Right renal cortex interstitium (tissue), 3 donors: ENCODE measurements around the gene NLGN2. TPM values are rescaled to one million over a fixed set of nuclear protein-coding genes. Genes with fewer than 3 reads are reported as not detected.

ENCODE experiments used
- DNase-seq, 3 donors: peaks; one replicate each; pipeline ENCODE4 v3.0.0-alpha.2; 2013; ENCODE audit warnings: low read depth in 3 of 3, low spot score in 2 of 3
- polyA plus RNA-seq, 3 donors: library from polyadenylated mRNA; unstranded; fragments of 120-200 nt; gene quantifications; one replicate each; pipeline ENCODE4 v1.2.1, GENCODE V29; 2013; ENCODE audit not compliant: insufficient read length in 3 of 3

The NLGN2 gene
- polyA plus RNA-seq, 3 donors, result 16.8 to 18.6 (median 18.2) TPM

GRCh38 chr17:7462474-7463371 is 55.1 kb downstream of the NLGN2 start:
- no peak for DNase-seq

DNA sequence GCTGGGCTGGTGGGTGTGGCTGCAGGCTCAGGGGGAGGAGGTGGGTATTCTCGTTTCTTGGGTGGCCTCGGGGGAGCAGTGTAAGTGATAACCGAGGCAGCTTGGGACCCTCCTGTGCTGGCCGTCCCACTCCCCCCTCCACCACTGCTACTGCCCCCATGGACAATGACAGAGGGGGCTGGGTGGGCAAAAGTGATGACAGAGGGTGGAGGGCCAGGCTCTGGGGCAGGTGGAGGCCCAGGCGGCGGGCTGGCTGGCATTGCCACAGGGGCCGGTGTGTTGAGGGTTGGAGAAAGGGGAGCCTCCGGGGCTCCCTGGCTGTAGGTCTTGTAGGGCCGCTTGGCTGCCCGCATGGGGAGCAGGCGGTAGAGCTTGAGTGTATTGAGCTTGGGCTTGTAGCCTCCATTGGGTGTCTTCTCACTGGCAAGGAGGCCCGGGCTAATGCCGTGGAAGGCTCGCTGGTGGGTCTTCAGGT is 55.8 kb downstream of the NLGN2 start:
- DNase-seq, result no peak

GRCh38 chr17:7464081-7464480 is 56.4 kb downstream of the NLGN2 start:
- DNase-seq, result no peak

DNA sequence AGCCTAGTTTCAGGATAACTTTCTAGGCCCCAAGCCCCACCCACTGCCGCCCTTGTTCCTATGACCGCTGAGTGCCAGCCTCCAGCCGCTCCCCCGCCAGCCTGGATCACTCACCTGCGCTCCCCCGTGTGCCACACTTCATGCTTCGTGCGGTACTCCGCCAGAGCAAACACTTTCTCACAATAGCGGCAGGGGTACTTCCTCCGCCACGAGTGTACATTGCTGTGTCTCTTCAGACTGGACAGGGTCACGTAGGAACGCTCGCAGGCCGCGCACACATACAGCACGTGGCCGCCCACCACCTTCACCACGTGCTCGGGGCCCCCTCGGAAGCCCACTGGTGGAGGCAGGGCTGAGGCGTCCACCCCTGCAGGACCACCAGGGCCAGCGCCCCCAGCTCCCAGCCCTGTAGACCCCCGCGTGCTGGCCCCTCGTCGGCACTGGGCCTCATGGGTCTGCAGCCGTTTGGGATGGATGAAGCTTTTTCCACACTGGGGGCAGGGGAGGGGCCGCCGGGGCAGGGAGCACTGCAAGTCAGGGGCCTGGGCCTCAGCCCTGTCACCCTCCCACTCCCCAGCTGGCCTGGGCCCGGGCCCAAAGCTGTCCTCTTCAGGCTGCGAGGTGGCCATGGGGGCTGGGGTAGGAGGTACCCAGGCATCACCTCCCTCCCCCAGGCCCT is 58.1 kb downstream of the NLGN2 start:
- no peak for DNase-seq

DNA sequence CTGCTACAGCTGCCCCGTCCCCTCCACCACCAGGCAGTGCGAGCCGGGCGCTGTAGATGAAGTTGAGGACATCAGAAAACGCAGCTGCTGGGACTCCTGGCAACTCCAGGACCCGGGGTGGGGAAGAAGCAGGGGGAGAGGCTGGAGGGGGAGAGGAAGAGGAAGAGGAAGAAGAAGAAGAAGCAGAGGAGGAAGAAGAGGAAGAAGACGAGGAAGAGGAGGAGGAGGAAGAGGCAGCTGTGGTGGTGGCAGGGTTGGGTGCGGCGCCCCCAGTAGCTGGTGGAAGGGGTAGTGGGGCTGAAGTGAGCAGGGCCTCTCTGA is 58.6 kb downstream of the NLGN2 start:
- no peak for DNase-seq

DNA sequence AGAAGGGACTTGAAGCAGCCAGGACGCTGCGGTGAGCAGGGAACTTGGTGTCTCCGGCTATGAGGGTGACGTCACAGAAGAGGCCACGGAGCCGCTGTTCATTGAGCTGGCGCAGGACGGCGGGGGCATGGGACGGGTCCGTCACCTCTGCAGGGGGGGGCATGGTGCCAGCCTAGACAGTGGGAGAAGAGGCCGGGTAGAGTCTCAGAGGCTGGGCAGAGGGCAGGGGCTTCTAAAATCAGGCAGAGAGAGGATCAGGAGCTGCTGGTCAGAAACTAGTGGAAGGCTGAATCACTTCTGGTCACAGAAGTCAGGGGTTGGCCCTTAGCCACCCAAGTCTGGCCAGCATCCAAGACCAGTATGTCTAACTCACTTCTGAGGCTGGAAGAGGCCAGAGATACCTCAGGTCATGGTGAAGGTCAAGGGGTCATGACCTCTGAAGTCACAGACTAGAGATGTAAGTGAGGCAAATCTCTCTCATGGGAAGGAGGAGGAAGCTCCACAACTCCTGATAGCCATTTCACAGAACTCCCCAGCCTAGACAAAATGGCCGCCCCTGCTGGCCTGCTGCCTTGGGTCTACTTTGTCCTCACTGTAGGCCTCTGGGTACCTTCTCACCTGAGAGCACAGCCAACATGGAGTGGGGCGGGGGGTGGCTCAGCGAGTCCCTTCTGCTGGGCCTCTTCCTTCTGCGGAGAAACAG is 59.1 kb downstream of the NLGN2 start:
- no peak for DNase-seq

DNA sequence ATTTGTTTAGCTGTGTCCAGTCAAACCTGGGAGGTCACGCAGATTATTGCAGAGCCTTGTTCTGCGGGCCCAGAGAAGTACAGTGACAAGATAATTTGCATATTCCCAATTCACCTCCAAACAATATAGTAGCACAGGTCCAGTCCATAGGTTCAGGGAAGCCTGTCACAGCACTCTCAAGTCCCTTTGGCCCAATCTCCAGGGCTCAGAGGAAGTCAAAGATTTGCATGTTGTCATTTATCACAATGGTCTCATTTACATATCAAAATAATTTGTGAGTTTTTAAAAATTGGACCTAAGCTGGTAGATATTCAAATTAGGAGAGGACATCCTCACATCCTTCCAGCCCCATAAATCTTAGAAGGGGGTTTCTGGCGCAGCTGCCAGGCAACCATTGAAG is 59.9 kb downstream of the NLGN2 start:
- DNase-seq, result no peak

DNA sequence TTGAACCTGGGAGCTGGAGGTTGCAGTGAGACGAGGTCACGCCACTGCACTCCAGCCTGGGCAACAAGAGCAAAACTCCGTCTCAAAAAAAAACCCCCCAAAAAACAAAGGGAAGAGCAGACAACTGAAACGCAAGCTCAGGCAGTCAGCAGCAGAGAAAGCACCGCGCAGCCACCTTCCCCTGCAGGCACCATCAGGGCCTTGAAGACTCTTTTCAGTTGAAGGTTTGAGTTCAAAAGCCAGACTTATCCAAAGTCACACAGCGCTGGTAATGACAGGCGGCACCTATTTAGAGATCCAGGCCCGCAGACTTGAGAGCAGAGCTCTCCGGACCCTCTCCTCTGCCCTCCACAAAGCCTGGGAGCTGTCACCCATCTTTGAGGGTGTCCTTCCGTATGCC is 60.6 kb downstream of the NLGN2 start:
- DNase-seq, result no peak

- no peak for DNase-seq
These were observed 61.3 kb downstream of the NLGN2 start for GRCh38 chr17:7468804-7469389.

Other genes starting within 250 kb of the NLGN2 start
- 1 to 10 TPM; 5.3 to 6.7 (median 5.7) TPM for gene ASGR1, start 228.5 kb upstream of the NLGN2 start, polyA plus RNA-seq
- gene DLG4, start 188.0 kb upstream of the NLGN2 start, polyA plus RNA-seq, result 10 to 100 TPM; 22.5 to 25.2 (median 22.8) TPM
- gene ACADVL, start 187.9 kb upstream of the NLGN2 start, polyA plus RNA-seq, result 100 to 1,000 TPM; 371 to 476 (median 439) TPM
- 10 to 100 TPM; 44.4 to 52.4 (median 44.8) TPM for gene DVL2, start 173.3 kb upstream of the NLGN2 start, polyA plus RNA-seq
- 10 to 100 TPM; 51.1 to 60.7 (median 53.7) TPM for gene PHF23, start 168.4 kb upstream of the NLGN2 start, polyA plus RNA-seq
- gene GABARAP, start 165.4 kb upstream of the NLGN2 start, polyA plus RNA-seq, result 100 to 1,000 TPM; 466 to 495 (median 468) TPM
- gene CTDNEP1, start 156.1 kb upstream of the NLGN2 start, polyA plus RNA-seq, result 100 to 1,000 TPM; 142 to 144 (median 142) TPM
- gene ELP5, start 155.6 kb upstream of the NLGN2 start, polyA plus RNA-seq, result 10 to 100 TPM; 48.1 to 53.1 (median 51.8) TPM
- gene CLDN7, start 145.4 kb upstream of the NLGN2 start, polyA plus RNA-seq, result 10 to 100 TPM; 37.3 to 47.0 (median 46.1) TPM
- 1 to 10 TPM; 1.6 to 2.2 (median 2.0) TPM for gene SLC2A4, start 126.1 kb upstream of the NLGN2 start, polyA plus RNA-seq
- 1 to 10 TPM; 1.8 to 3.1 (median 2.8) TPM for gene YBX2, start 113.2 kb upstream of the NLGN2 start, polyA plus RNA-seq
- 100 to 1,000 TPM; 280 to 329 (median 326) TPM for gene EIF5A, start 100.2 kb upstream of the NLGN2 start, polyA plus RNA-seq
- gene GPS2, start 92.5 kb upstream of the NLGN2 start, polyA plus RNA-seq, result 10 to 100 TPM; 85.8 to 96.1 (median 87.8) TPM
- 10 to 100 TPM; 23.4 to 27.7 (median 24.7) TPM for gene NEURL4, start 78.5 kb upstream of the NLGN2 start, polyA plus RNA-seq
- gene ACAP1, start 71.3 kb upstream of the NLGN2 start, polyA plus RNA-seq, result 1 to 10 TPM; 4.6 to 6.0 (median 5.7) TPM
- gene KCTD11, start 55.7 kb upstream of the NLGN2 start, polyA plus RNA-seq, result 10 to 100 TPM; 11.7 to 12.7 (median 11.7) TPM
- gene TMEM95, start 52.7 kb upstream of the NLGN2 start, polyA plus RNA-seq, result not detected
- 1 to 10 TPM; 4.4 to 5.2 (median 4.8) TPM for gene TNK1, start 26.8 kb upstream of the NLGN2 start, polyA plus RNA-seq
- 10 to 100 TPM; 24.3 to 30.9 (median 28.6) TPM for gene PLSCR3, start 13.3 kb upstream of the NLGN2 start, polyA plus RNA-seq
- 10 to 100 TPM; 82.4 to 93.2 (median 86.5) TPM for gene TMEM256, start 3.7 kb upstream of the NLGN2 start, polyA plus RNA-seq
- gene SPEM1, start 12.5 kb downstream of the NLGN2 start, polyA plus RNA-seq, result not detected
- not detected for gene SPEM2, start 17.8 kb downstream of the NLGN2 start, polyA plus RNA-seq
- not detected for gene SPEM3, start 21.0 kb downstream of the NLGN2 start, polyA plus RNA-seq
- 1 to 10 TPM; 3.6 to 4.4 (median 4.2) TPM for gene TMEM102, start 27.6 kb downstream of the NLGN2 start, polyA plus RNA-seq
- 1 to 10 TPM; 5.5 to 6.8 (median 6.6) TPM for gene FGF11, start 31.7 kb downstream of the NLGN2 start, polyA plus RNA-seq
- gene CHRNB1, start 37.2 kb downstream of the NLGN2 start, polyA plus RNA-seq, result 10 to 100 TPM; 10.1 to 11.0 (median 10.9) TPM
- gene ZBTB4, start 71.8 kb downstream of the NLGN2 start, polyA plus RNA-seq, result 10 to 100 TPM; 35.9 to 38.0 (median 37.6) TPM
- gene SLC35G6, start 73.6 kb downstream of the NLGN2 start, polyA plus RNA-seq, result under 1 TPM in 1 of 3 donors, not detected in 2; 0.10 TPM
- 100 to 1,000 TPM; 108 to 118 (median 118) TPM for gene POLR2A, start 76.5 kb downstream of the NLGN2 start, polyA plus RNA-seq
- 10 to 100 TPM; 21.8 to 24.1 (median 22.3) TPM for gene TNFSF12, start 141.2 kb downstream of the NLGN2 start, polyA plus RNA-seq
- 10 to 100 TPM; 11.6 to 15.0 (median 13.4) TPM for gene TNFSF13, start 150.9 kb downstream of the NLGN2 start, polyA plus RNA-seq
- gene SENP3, start 154.1 kb downstream of the NLGN2 start, polyA plus RNA-seq, result 10 to 100 TPM; 85.5 to 93.2 (median 91.8) TPM
- 10 to 100 TPM; 46.9 to 67.9 (median 57.3) TPM for gene CD68, start 171.8 kb downstream of the NLGN2 start, polyA plus RNA-seq
- gene MPDU1, start 176.0 kb downstream of the NLGN2 start, polyA plus RNA-seq, result 100 to 1,000 TPM; 125 to 133 (median 125) TPM
- gene SOX15, start 182.2 kb downstream of the NLGN2 start, polyA plus RNA-seq, result 1 to 10 TPM; 2.8 to 3.9 (median 2.9) TPM
- gene FXR2, start 207.1 kb downstream of the NLGN2 start, polyA plus RNA-seq, result 10 to 100 TPM; 41.4 to 42.8 (median 42.2) TPM
- 100 to 1,000 TPM; 130 to 152 (median 138) TPM for gene SAT2, start 220.0 kb downstream of the NLGN2 start, polyA plus RNA-seq
- 1 to 10 TPM; 2.5 to 4.9 (median 3.0) TPM for gene SHBG, start 222.3 kb downstream of the NLGN2 start, polyA plus RNA-seq
- 10 to 100 TPM; 15.5 to 20.6 (median 20.4) TPM for gene ATP1B2, start 243.1 kb downstream of the NLGN2 start, polyA plus RNA-seq